ENCODE measurements around the gene DAP3.
"Not testable (repeated sequence)": the region's sequence is repeated elsewhere in the genome, so short reads cannot be mapped to it uniquely, and the experiment has no call there.

DAP3 gene

GRCh38 chr1:155759966-155760630 is 71.2 kb downstream of the DAP3 start:
- Mint-ChIP-seq H3K36me3 (ENCODE audit: low read depth) (peaks cover 88% of the 10 kb centered on the region), H3K9me3 (no peaks in the 10 kb centered on the region), H3K4me1 (ENCODE audit: low read depth) (peaks cover 21% of the 10 kb centered on the region), H3K27ac (no peak overlapping the region), H3K27me3 (no peaks in the 10 kb centered on the region), H3K4me3 (no peak overlapping the region)
- intact Hi-C loops (cut with micrococcal nuclease) = no loop called here

- peaks cover 88% of the 10 kb centered on the region for H3K36me3 Mint-ChIP-seq (ENCODE audit: low read depth)
- H3K4me3 Mint-ChIP-seq = no peak overlapping the region
- no peak overlapping the region for H3K27ac Mint-ChIP-seq
- H3K9me3 Mint-ChIP-seq = no peaks in the 10 kb centered on the region
- intact Hi-C loops (cut with micrococcal nuclease) = no loop called here
- peaks cover 26% of the 10 kb centered on the region for H3K4me1 Mint-ChIP-seq (ENCODE audit: low read depth)
- no peaks in the 10 kb centered on the region for H3K27me3 Mint-ChIP-seq
These were observed 72.0 kb downstream of the DAP3 start for GRCh38 chr1:155760751-155761475.

GRCh38 chr1:155761736-155762405 is 73.0 kb downstream of the DAP3 start:
- no peak overlapping the region for H3K27ac Mint-ChIP-seq
- peaks cover 88% of the 10 kb centered on the region for H3K36me3 Mint-ChIP-seq (ENCODE audit: low read depth)
- no peak overlapping the region for H3K4me3 Mint-ChIP-seq
- no peaks in the 10 kb centered on the region for H3K27me3 Mint-ChIP-seq
- intact Hi-C loops (cut with micrococcal nuclease) = no loop called here
- H3K4me1 Mint-ChIP-seq (ENCODE audit: low read depth) = peaks cover 25% of the 10 kb centered on the region
- H3K9me3 Mint-ChIP-seq = no peaks in the 10 kb centered on the region

- intact Hi-C loops (cut with micrococcal nuclease); H3K4me3 Mint-ChIP-seq; H3K27ac Mint-ChIP-seq; H3K9me3 Mint-ChIP-seq; H3K27me3 Mint-ChIP-seq: not testable (repeated sequence)
- peaks cover 20% of the 10 kb centered on the region for H3K4me1 Mint-ChIP-seq (ENCODE audit: low read depth)
- peaks cover 94% of the 10 kb centered on the region for H3K36me3 Mint-ChIP-seq (ENCODE audit: low read depth)
These were observed 74.4 kb downstream of the DAP3 start for GRCh38 chr1:155763090-155763815.

GRCh38 chr1:155763989-155764388 is 75.1 kb downstream of the DAP3 start:
- H3K27me3 Mint-ChIP-seq; H3K27ac Mint-ChIP-seq; H3K9me3 Mint-ChIP-seq; H3K4me3 Mint-ChIP-seq; intact Hi-C loops (cut with micrococcal nuclease): not testable (repeated sequence)
- peaks cover 20% of the 10 kb centered on the region for H3K4me1 Mint-ChIP-seq (ENCODE audit: low read depth)
- peaks cover 94% of the 10 kb centered on the region for H3K36me3 Mint-ChIP-seq (ENCODE audit: low read depth)

GRCh38 chr1:155767399-155767989 is 78.6 kb downstream of the DAP3 start:
- H3K27ac Mint-ChIP-seq; H3K9me3 Mint-ChIP-seq; H3K27me3 Mint-ChIP-seq; intact Hi-C loops (cut with micrococcal nuclease); H3K4me3 Mint-ChIP-seq: not testable (repeated sequence)
- Mint-ChIP-seq H3K4me1 (ENCODE audit: low read depth) (peaks cover 20% of the 10 kb centered on the region), H3K36me3 (ENCODE audit: low read depth) (peaks cover 94% of the 10 kb centered on the region)

GRCh38 chr1:155769257-155769656 is 80.4 kb downstream of the DAP3 start:
- Mint-ChIP-seq H3K4me1 (ENCODE audit: low read depth) (peaks cover 10% of the 10 kb centered on the region), H3K4me3 (no peak overlapping the region), H3K27ac (no peak overlapping the region), H3K36me3 (ENCODE audit: low read depth) (peaks cover 96% of the 10 kb centered on the region), H3K27me3 (no peaks in the 10 kb centered on the region), H3K9me3 (no peaks in the 10 kb centered on the region)
- intact Hi-C loops (cut with micrococcal nuclease) = no loop called here

- no peak overlapping the region for H3K27ac Mint-ChIP-seq
- H3K27me3 Mint-ChIP-seq = no peaks in the 10 kb centered on the region
These were observed 84.3 kb downstream of the DAP3 start for GRCh38 chr1:155773221-155773620.

GRCh38 chr1:155776414-155776813 is 87.5 kb downstream of the DAP3 start:
- H3K27me3 Mint-ChIP-seq = no peaks in the 10 kb centered on the region
- H3K4me1 Mint-ChIP-seq (ENCODE audit: low read depth) = peaks cover 14% of the 10 kb centered on the region
- no peak overlapping the region for H3K27ac Mint-ChIP-seq
- no peaks in the 10 kb centered on the region for H3K9me3 Mint-ChIP-seq
- intact Hi-C loops (cut with micrococcal nuclease) = no loop called here
- no peak overlapping the region for H3K4me3 Mint-ChIP-seq
- H3K36me3 Mint-ChIP-seq (ENCODE audit: low read depth) = peaks cover 100% of the 10 kb centered on the region

More at GRCh38 chr1:155773221-155773620, 84.3 kb downstream of the DAP3 start:
- H3K36me3 Mint-ChIP-seq (ENCODE audit: low read depth) = peaks cover 100% of the 10 kb centered on the region
- H3K4me1 Mint-ChIP-seq (ENCODE audit: low read depth) = peaks cover 14% of the 10 kb centered on the region
- intact Hi-C loops (cut with micrococcal nuclease) = no loop called here
- H3K9me3 Mint-ChIP-seq = no peaks in the 10 kb centered on the region
- no peak overlapping the region for H3K4me3 Mint-ChIP-seq

GRCh38 chr1:155777582-155777981 is 88.7 kb downstream of the DAP3 start:
- Mint-ChIP-seq H3K9me3 (no peaks in the 10 kb centered on the region), H3K27ac (no peak overlapping the region), H3K27me3 (no peaks in the 10 kb centered on the region), H3K36me3 (ENCODE audit: low read depth) (peaks cover 98% of the 10 kb centered on the region), H3K4me1 (ENCODE audit: low read depth) (peaks cover 14% of the 10 kb centered on the region), H3K4me3 (no peak overlapping the region)
- intact Hi-C loops (cut with micrococcal nuclease) = no loop called here
